NCI-H2107 treated with DMSO at 0.1 percent for 48 hours (cell line): ENCODE data around the gene FAM222B.
"Not testable (repeated sequence)": the region's sequence is repeated elsewhere in the genome, so short reads cannot be mapped to it uniquely, and the experiment has no call there.

Experiments used
- DNase-seq: peaks from one replicate; lab custom pipeline; 2025; ENCODE audit not compliant: unreplicated experiment; lab: John Stamatoyannopoulos, UW

FAM222B gene

DNA sequence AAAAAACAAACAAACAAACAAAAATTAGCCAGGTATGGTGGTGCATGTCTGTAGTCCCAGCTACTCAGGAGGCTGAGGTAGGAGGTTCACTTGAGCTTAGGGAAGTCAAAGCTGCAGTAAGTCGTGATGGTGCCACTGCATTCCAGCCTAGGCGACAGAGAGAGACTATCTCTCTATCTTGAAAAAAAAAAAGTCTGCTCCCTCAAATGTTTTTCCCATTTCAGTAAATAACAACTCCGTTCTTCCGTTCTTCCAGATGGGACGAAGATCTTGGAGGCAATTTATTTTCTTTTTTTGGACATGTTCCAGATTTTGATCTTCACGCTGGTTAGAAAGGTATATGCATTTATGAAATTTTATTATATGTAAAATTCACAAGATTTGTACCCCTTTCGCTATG, 31.2 kb upstream of the FAM222B start:
- no peak for DNase-seq

DNA sequence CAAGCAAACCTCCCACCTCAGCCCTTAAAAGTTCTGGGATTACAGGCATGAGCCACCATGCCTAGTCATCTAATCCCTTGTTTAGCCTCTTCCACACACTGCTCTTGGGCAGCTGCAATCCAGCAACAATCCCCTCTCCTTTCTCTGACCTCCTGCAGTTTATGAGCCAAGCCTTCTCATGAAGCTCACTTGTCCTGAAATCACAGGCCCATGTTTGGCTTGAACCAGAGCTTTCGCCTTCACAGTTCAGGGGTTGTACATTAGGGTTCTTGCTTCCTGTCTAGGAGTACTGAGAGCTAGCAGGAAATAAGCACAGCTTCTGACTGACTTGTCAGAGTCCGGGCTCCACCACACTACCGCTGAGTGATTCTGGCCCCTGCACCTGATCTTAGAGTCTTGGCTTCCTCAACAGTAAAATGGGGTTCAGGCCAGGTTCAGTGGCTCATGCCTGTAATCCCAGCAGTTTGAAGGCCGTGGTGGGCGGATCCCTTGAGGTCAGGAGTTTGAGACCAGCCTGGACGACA, 28.5 kb upstream of the FAM222B start:
- DNase-seq: no peak

DNA sequence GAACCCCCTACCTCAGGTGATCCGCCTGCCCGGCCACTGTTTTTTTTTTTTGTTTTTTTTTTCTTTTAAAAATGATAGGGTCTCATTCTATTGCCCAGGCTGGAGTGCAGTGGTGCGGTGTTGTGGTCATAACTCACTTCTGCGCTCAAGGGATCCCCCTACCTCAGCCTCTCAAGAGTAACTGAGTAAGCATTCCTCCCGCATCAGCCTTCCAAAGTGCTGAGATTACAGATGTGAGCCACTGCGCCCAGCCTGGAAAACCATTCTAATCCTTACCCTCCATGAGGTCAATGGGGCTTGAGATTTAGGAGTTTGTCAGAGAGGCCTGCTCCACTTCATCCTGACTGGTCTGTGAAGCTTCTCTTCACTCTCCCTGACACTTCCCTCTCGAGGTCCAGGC, 24.7 kb upstream of the FAM222B start:
- DNase-seq: no peak

DNA sequence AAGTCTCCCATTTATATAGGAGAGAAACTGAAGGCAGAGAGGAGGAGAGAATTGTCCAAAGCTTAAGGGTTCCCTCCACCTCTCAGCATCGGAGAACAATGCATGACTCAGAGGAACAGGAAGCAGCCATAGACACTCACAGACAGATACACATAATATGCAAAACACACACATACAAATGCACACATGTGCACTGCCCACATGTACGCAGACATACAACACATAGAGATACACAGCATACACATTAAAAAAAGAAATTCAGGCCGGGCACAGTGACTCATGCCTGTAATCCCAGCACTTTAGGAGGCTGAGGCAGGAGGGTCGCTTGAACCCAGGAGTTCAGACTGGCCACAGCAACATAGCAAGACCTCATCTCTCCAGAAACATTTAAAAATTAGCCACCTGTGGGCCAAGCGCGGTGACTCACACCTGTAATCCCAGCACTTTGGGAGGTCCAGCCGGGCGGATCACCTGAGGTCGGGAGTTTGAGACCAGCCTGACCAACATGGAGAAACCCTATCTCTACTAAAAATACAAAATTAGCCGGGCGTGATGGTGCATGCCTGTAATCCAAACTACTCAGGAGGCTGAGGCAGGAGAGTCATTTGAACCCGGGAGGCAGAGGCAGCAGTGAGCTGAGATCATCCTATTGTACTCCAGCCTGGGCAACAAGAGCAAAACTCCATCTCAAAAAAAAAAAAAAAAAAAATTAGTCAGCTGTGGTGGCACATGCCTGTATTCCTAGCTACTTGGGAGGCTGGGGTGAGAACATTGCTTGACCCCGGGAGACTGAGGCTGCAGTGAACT, 23.6 kb upstream of the FAM222B start:
- DNase-seq: no peak

DNA sequence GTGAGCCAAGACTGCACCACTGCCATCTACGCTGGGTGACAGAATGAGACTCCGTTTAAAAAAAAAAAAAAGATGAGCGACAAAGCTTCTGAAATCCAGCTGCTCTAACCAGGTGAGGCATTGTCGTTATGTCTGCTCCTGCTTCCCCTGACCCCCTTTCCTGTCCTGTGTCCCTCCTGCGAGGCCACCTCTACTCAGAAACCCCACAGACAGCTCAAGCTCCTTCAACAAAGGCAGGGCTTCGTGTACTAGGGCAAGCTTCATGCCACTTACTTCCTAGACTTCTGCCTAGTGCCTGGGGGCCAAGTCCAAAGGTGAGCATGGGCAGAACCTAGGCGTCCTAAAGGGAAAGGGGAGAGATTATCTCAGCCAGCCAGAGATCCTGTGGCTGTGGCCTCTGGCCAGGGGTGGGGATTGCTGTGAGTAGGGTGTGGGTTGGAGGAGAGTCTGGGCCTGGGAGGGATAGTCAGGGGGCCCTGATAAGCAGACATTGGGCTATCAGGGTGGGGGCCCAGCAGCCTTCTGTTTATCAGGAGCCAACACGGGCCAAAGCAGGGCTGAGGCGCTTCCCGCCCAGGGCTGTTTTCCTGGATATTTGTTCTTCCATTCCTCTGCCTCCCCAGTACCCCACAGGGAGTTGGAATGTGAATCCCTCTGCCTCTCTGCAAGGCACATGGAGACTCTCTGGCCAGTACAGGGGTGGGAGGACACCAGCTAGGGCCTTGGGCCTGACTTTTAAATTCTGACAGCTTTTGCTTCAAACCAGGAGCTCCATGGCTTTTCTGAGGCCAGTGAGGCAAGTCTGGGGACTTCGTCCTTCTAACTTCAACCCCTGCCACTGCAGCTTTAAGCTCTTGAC, 22.6 kb upstream of the FAM222B start:
- DNase-seq: no peak

DNA sequence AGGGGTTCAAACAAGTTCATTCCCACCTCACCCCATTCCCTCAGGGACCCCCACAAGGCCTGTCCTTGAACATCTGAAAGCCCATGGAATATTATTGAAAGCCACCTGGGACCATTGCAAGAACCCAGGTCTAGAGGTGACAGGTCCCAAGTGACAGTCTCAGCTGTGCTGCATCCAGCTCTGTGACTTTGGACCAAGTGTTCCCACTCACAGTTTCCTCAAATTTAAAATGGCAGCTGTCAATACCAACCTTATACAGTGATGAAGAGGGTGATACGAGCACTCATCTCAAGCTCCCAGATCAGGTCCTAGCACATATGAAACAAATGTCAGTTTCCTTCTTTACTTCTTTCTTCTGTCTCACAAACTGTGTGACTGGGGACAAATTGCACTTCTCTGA, 21.4 kb upstream of the FAM222B start:
- DNase-seq: no peak

DNA sequence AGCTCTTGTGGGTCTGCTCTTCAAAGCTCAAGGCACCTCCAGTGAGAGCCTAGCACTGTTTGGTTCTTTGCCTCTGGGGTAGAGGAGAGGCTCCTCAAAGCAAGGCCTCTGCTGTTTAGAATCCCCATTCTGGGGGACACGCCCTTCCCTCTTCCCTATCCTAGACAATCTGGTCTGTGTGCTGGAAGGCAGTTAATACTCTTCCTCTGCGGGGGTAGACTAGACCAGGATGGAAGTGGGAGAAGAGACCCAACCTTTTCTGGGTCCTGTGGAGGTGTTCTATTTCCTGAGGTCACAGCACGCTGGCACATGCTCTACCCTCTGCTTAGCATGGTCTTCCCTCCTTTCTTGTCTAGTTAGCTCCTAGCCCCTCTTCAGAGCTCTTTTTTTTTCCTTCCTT, 20.0 kb upstream of the FAM222B start:
- no peak for DNase-seq

DNA sequence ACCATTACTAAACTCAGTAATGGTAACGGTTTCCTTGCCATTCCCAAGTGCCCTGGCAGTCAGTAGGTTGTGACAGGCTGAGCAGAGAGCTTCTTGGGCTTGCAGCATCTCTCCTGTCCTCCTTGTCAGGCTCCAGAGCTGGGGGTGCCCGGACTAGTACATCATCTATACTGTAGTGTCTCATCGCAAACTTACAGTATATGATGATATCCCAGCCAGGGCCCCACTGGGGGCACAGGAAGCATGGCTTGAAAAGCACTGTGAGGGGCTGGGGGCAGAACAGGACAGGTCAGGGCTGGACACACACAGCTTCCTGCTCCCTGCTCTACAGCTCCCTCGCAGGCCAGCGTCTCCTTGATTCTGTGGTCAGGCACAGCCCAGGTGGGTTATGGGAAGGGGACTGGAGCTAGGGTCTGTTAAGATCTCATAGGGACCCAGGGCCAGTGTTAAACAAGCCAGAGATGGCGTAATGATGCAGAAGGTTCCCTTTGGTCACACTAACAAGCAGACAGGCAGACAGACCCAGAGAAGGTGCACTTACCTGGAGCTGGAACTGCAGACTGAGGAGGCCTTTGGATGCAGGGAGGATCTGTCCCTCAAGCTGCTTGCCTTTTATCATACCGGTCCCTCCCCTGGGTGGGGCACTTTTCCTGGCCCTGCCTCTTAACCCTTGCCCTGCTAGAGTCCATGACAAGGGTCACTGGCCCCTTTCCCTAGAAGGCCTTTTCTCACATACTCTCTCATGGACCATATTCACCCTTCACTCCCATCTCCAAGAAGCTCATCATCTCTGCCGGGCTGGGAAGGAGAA, 19.0 kb upstream of the FAM222B start:
- no peak for DNase-seq

DNA sequence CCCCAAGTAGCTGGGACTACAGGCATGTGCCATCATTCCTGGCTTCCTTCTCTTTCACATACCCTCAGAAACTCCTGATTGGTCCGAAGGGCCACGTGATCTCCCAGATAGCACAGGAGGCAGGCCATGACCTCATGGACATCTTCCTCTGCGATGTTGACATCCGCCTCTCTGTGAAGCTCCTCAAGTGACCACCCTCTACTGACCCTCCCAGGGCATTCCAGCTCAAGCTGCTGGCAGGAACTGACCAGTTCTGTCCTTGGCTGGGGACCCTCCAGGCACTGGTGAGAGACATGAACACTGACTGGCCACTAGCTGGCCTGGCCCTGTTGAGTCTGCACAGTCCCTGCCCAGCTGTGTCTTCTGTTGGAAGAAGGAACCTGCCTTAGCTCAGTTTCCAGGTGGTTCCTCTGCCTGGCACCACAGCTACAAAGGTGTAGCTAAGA, 17.8 kb upstream of the FAM222B start:
- DNase-seq: no peak

DNA sequence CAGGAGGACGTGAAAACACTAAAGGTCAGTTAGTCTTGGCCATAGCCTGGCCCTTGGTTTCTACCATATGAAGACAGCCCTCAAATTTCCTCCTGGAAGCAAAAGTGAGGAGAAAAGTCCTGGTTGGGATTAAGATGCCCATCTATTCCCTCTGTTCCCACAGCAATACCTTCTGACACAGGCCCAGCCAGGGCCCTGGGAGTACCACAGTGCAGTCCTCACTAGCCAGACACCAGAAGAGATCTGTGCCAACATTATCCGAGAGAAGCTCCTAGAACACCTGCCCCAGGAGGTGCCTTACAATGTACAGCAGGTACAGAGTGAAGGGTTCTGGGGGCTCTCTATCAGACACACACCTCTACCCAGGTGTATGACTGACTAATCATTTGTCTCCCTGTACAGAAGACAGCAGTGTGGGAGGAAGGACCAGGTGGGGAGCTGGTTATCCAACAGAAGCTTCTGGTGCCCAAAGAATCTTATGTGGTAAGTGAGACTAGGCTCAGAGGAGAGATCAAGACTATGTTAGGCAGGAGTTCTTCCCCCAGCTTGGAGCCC, 16.3 kb upstream of the FAM222B start:
- no peak for DNase-seq

DNA sequence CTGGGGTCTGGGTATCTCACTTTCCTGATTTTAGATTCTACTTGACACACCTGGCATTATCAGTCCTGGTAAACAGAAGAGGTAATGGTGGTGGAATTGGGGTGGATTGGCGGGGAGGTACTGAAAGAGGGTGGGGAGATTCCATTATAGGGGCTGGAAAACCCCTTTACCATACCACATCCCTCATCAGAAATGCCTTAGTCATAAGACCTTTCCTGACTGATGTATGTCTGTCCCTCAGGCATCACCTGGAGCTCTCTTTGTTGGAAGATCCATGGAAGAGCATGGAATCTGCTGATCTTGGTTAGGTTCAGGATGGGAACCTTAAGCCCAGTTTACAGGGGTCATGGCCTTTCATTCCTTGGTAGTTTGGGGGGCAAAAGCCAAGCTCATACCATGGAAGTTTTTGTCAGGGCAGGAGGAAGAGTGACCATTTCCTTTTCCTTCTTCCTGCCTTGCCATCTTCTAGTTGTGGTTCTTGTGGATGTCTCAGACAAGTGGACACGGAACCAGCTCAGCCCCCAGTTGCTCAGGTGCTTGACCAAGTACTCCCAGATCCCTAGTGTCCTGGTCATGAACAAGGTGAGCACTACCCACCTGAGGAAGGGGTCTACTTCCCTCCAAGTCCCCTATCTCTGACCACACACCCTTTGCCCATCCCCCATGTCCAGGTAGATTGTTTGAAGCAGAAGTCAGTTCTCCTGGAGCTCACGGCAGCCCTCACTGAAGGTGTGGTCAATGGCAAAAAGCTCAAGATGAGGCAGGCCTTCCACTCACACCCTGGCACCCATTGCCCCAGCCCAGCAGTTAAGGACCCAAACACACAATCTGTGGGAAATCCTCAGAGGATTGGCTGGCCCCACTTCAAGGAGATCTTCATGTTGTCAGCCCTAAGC, 15.6 kb upstream of the FAM222B start:
- no peak for DNase-seq

DNA sequence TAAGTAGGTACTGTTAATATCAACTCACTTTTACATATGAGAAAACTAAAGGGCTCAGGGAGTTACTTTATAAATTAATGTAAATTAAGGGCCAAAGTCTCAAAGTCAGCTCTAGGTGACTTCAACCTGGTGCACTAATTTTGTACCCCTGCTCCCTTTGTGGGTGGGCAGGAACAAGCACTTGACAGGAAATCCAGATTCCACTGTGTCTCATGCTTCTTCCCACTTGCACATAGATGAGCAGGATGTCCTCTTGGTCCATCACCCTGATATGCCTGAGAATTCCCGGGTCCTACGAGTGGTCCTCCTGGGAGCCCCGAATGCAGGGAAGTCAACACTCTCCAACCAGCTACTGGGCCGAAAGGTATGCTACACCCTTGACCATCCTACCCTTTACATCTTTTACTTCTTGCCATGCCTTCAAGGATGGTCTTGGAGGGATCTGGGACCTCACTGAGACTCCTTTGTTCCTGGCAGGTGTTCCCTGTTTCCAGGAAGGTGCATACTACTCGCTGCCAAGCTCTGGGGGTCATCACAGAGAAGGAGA, 13.5 kb upstream of the FAM222B start:
- DNase-seq: no peak

DNA sequence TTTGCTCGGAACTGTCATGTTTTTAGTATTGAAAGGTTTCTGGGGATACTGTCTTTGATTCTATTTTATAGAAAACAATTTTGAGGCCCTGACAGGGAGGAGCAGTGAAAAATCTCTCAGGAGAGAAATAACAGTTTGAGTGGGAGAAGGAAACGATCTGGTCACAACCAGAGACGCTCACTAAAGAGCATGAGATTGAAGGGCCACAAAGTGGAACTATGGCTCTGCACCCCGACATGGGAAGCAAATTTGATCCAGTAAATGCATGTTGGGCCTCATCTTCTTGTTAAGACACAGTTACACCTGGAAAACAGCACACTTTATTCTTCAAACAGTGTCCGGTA, 12.7 kb upstream of the FAM222B start:
- DNase-seq: no peak

DNA sequence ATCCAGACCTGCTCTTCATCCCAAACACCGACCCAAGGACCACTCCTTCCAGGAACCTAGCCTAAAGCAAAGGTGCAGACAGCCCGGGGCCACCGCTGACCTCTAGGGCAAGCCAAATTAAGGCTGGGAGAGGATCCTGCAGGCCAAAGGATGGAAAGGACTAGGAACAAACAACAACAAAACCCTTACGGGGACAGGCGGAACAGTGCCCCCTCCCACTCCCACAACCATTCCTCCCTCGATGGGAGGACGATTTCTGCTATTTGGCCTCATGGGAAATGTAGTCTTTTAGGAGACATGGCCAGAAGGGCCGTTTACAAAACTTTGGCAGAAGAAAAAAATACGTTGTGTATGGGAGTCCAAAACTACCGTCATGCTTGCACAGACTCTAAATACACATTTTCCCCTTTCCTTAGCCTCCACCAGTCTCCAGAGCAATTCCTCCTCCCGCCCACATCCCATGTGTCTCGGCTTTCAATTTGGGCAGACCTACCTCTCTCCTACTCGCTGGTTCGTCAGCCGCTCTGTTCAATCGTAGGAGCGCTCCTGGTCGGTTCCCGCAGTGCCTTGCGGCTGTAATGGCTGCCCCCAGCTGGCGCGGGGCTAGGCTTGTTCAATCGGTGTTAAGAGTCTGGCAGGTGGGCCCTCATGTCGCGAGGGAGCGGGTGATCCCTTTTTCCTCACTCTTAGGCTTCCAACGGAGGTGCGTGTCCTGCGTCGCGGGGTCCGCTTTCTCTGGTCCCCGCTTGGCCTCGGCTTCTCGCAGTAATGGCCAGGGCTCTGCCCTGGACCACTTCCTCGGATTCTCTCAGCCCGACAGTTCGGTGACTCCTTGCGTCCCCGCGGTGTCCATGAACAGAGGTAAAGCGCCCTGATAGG, 12.1 kb upstream of the FAM222B start, which contains the start of gene ERAL1:
Gene ERAL1, plus strand, starts transcription at position 560 of the 879 bp plus-strand sequence. Its CDS starts 19 bp downstream, at position 579.
- peak; percentile 77 for DNase-seq

DNA sequence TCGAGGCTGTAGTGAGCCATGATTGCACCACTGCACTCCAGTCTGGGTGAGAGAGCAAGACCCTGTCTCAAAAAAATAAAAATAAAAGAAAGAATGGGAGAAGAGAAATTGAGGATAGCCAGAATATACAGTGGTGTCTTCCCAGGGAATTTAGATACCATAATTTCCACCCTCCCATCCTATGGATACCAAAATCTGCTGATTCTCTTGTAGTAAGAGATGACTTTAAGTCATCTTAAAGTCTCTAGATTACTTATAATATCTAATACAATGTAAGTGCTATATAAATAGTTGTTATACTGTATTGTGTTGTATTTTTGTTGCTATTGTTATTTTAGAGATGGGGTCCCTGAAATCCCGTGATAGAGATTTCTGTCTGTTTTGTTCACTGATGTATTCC, 10.7 kb upstream of the FAM222B start:
- DNase-seq: no peak

DNA sequence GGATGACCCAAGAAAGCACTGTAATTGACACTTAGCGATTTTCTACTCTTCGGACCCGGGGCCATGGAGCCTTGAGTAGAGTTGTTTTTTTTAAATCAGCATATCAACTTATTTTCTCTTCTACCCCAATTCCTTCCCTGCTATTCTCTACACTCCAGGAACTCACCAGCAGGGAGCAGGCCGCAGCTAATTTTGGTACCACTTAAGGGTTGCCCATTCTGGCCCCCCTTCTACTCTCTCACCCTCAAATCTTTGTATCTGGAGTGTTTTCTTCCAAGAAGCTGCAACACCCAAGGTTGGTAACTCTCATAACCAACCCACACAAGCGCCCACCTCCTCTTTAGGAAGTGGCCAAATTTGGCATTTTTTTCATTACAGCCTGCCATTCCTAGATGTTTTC, 6.7 kb upstream of the FAM222B start:
- no peak for DNase-seq

DNA sequence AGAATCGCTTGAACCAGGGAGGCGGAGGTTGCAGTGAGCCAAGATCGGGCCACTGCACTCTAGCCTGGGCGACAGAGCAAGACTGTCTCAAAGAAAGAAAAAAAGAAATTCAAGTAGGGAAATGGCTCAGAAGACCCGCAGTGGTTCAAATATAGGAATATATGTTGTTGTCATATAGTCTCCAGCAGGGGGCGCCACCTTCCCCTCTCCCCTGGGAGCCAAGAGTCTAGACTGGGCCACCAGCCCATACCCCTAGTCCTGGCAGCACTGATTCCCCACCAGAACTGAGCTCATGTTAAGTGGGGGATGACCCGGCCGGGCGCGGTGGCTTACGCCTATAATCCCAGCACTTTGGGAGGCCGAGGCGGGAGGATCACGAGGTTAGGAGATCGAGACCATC, 6.1 kb upstream of the FAM222B start:
- not testable (repeated sequence) for DNase-seq

DNA sequence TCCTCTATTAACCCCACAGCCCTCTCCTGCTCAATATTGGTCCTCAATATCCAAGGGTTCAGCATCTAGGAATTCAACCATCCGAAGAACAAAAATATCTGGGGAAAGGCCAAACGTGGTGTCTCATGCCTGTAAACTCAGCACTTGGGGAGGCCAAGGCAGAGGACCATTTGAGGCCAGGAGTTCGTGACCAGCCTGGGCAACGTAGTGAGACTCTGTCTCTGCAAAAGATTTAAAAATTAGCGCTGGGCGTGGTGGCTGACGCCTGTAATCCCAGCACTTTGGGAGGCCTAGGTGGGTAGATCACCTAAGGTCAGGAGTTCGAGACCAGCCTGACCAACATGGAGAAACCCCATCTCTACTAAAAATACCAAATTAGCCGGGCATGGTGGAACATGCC, 4.1 kb upstream of the FAM222B start:
- DNase-seq: not testable (repeated sequence)

DNA sequence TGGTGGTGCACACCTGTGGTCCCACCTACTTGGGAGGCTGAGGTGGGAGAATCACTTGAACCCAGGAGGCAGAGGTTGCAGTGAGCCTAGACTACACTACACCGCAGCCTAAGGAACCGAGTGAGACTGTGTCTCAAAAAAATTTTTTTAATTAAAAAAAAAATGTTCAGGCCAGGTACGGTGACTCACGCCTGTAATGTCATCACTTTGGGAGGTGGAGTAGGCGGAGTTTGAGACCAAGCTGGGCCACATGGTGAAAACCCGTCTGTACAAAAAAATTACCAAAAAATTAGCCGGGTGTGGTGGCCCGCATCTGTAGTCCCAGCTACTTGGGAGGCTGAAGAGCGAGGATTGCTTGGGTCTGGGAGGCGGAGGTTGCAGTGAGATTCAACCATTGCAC, 3.6 kb upstream of the FAM222B start:
- no peak for DNase-seq
